Measurements from ENCODE around the gene KLK7.

DNA sequence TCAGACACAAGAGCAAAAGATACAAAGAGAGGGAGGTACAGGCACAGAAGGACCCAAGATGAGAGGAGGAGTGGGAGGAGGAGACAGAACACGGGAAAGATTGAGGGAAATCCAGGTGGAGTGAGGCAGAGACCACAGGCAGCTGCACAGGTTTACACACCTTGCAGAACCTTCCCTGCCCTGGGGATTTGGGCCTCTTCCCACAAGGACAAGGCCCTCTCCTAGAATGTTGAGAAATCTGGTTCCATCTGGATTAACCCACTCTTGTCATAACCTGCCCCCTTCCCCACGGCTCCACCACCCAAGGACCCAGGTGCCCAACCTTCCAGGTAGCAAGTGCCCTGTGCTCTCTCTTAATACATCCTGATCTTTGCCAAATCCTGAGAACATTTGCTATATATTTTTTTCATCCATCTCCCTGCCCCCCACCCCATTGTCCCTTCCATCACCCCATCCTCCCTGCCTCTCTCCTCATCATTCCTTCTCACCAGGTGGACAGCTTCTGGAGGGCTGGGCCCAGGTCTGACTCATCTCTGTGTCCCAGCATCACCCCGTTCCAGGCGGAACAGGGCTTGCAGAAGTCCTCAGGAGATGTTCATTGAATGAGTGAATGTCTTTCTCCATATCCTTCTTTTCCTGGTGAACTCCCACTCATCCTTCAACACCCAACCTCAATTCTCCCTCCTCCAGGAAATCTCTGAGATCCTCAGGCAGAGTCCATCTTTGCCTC is 26.5 kb upstream of the KLK7 start:
- TF ChIP-seq, protein P1, sequence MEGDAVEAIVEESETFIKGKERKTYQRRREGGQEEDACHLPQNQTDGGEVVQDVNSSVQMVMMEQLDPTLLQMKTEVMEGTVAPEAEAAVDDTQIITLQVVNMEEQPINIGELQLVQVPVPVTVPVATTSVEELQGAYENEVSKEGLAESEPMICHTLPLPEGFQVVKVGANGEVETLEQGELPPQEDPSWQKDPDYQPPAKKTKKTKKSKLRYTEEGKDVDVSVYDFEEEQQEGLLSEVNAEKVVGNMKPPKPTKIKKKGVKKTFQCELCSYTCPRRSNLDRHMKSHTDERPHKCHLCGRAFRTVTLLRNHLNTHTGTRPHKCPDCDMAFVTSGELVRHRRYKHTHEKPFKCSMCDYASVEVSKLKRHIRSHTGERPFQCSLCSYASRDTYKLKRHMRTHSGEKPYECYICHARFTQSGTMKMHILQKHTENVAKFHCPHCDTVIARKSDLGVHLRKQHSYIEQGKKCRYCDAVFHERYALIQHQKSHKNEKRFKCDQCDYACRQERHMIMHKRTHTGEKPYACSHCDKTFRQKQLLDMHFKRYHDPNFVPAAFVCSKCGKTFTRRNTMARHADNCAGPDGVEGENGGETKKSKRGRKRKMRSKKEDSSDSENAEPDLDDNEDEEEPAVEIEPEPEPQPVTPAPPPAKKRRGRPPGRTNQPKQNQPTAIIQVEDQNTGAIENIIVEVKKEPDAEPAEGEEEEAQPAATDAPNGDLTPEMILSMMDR (conservative IDR thresholded peaks at IDR 0.05; ENCODE audit: low read length) = no peak
- no peak for TF ChIP-seq EZH2phosphoT487 (IDR thresholded peaks at IDR 0.05; ENCODE audit: borderline replicate concordance)

All from Loucy (cell line).